DND-41 (cell line): ENCODE data around the gene TSHZ3.

Experiments used
- CTCF ChIP-seq: IDR thresholded peaks from 2 replicates; pipeline ENCODE4 v1.5.1; 2012; ENCODE audit warnings: borderline replicate concordance, low read length, moderate library complexity, mild to moderate bottlenecking; ENCODE audit not compliant: poor library complexity, severe bottlenecking; ENCODE audit errors: extremely low read depth
- EZH2 ChIP-seq: IDR thresholded peaks from 3 replicates; pipeline ENCODE4 v1.6.1; 2012; ENCODE audit warnings: borderline replicate concordance, low read depth, mild to moderate bottlenecking, moderate library complexity, low read length, inconsistent platforms; ENCODE audit not compliant: severe bottlenecking

- TF ChIP-seq CTCF (no peak), EZH2 (no peak)
These were observed 95.1 kb downstream of the TSHZ3 start for GRCh38 chr19:31254180-31254551.
